ENCODE measurements around the gene ZNF593OS. TPM values are rescaled to one million over a fixed set of nuclear protein-coding genes. Genes with fewer than 3 reads are reported as not detected.

ZNF593OS gene
- total and polyA plus RNA-seq, 2 donors from 2014 or later = not detected

DNA sequence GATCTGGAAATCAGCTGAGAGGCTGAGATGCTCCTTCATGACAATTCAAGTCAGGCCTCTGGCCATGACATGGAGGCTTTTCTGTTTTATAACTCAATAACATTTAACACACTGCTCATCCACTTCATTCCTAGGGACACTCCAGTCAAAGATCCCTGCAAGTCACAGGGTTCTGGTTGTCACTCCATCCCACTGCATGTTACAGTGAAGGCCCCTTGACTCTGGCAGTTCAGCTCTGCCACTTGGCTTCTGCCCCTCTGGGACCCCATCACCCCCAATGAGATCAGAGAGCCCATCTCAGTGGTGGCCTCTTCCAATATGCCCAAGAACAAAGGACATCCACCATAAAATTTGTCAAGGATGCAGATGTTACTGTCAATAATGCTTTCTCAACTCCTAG lies 22.7 kb downstream of the ZNF593OS start:
- no peak overlapping the region for H3K9ac ChIP-seq (ENCODE audit: low read length in 3 of 3)
- no peaks in the 10 kb centered on the region for H3K27me3 ChIP-seq (ENCODE audit: control insufficient read depth, insufficient read depth, low read length)
- peaks cover 0 to 5% (median 0%) of the 10 kb centered on the region in 3 donors for H3K4me1 ChIP-seq (ENCODE audit: control insufficient read depth in 2 of 3, insufficient read depth in 2 of 3, low read depth in 1 of 3, low read length in 3 of 3)
- DNase-seq (no peak), FAIRE-seq (no peak)
- no peak overlapping the region for H3K27ac ChIP-seq (ENCODE audit: low read depth in 2 of 2, low read length in 2 of 2)
- no peaks in the 10 kb centered on the region for H3K36me3 ChIP-seq (ENCODE audit: control insufficient read depth in 2 of 3, insufficient read depth in 3 of 3, low read length in 3 of 3)
- no peak overlapping the region for H3K4me3 ChIP-seq (ENCODE audit: low read length in 3 of 3)
- H3K9me3 ChIP-seq (ENCODE audit: control insufficient read depth in 2 of 3, insufficient read depth in 1 of 3, low read length in 3 of 3) = no peaks in the 10 kb centered on the region
- TF ChIP-seq, protein P1, sequence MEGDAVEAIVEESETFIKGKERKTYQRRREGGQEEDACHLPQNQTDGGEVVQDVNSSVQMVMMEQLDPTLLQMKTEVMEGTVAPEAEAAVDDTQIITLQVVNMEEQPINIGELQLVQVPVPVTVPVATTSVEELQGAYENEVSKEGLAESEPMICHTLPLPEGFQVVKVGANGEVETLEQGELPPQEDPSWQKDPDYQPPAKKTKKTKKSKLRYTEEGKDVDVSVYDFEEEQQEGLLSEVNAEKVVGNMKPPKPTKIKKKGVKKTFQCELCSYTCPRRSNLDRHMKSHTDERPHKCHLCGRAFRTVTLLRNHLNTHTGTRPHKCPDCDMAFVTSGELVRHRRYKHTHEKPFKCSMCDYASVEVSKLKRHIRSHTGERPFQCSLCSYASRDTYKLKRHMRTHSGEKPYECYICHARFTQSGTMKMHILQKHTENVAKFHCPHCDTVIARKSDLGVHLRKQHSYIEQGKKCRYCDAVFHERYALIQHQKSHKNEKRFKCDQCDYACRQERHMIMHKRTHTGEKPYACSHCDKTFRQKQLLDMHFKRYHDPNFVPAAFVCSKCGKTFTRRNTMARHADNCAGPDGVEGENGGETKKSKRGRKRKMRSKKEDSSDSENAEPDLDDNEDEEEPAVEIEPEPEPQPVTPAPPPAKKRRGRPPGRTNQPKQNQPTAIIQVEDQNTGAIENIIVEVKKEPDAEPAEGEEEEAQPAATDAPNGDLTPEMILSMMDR (IDR thresholded peaks at IDR 0.05; ENCODE audit: borderline replicate concordance, extremely low read depth, insufficient read depth) = no peak
- intact Hi-C loops (cut with DNase I) = no loop called here

DNA sequence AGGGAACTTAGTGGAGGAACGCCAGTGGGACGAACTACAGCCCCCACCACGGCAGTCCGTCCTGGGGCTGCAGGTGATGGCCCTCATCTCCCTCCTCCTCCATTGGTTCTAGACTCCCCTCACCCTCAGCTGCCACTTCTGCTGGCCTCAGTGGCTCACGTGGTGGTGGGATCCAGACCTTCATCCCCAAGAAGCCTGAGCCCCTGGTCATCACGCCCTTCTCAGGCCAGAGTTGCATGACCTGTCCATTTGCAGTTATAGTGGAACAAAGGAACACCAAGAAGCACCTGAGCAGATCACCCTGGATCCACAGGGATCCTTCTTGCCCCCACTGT lies 25.7 kb downstream of the ZNF593OS start:
- intact Hi-C loops (cut with DNase I) = no loop called here
- no peaks in the 10 kb centered on the region for H3K36me3 ChIP-seq (ENCODE audit: control insufficient read depth in 2 of 3, insufficient read depth in 3 of 3, low read length in 3 of 3)

DNA sequence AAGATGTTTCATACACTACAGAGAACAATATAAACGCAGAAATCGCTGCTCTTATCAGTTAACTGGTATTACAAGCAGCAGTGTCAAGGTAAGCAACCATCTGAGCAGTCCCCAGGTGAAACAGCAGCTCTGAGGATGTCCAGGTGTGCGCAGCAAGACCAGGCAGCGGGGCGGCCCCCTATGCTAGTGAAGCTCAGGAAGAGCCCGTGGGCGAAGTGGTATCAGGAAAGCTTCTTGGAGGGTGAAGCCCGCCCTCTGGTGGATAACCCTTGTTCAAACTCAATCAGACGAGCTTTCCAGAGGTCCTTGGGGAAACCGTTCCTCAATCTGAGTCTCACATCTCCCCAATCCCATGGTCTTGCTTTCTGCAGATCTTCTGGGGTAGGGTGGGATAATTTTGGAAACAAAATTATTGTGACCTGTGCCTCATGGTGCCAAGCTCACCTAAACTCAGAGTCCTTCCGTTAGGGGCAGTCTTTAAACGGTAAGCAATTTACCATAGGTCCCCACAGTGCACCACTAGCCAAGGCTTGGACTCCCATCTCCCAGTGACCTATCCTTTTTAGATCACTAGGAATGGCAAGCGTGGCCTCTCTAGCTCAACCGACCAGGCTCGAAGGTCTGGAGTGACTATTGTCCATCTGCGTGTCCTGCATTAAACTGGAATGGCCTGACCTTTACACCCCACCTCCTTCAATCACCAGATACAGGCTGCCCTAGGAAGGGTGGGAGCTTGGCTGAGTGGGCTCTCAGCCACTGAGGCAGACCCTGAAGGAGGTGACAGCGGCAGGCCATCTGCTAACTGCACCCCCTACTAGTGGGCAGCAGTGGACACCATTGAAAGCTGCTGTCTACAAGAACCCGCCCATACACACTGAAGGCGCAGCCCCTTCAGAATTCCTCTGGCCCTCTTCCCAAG lies 26.3 kb downstream of the ZNF593OS start:
- Histone ChIP-seq H3K4me3 (ENCODE audit: low read length in 3 of 3) (no peak overlapping the region), H3K27ac (ENCODE audit: low read depth in 2 of 2, low read length in 2 of 2) (no peak overlapping the region), H3K27me3 (ENCODE audit: control insufficient read depth, insufficient read depth, low read length) (no peaks in the 10 kb centered on the region), H3K4me1 (ENCODE audit: control insufficient read depth in 2 of 3, insufficient read depth in 2 of 3, low read depth in 1 of 3, low read length in 3 of 3) (peaks cover 0 to 5% (median 0%) of the 10 kb centered on the region in 3 donors), H3K36me3 (ENCODE audit: control insufficient read depth in 2 of 3, insufficient read depth in 3 of 3, low read length in 3 of 3) (no peaks in the 10 kb centered on the region), H3K9me3 (ENCODE audit: control insufficient read depth in 2 of 3, insufficient read depth in 1 of 3, low read length in 3 of 3) (no peaks in the 10 kb centered on the region), H3K9ac (ENCODE audit: low read length in 3 of 3) (no peak overlapping the region)
- TF ChIP-seq, protein P1 (IDR thresholded peaks at IDR 0.05; ENCODE audit: borderline replicate concordance, extremely low read depth, insufficient read depth) = peak; percentile 79
- DNase-seq (peak in 4 of 5 donors; percentile 81 to 93 (median 84)), FAIRE-seq (no peak)
- intact Hi-C loops (cut with DNase I) = no loop called here

More for the DNA sequence above, 25.7 kb downstream of the ZNF593OS start:
- no peak overlapping the region for H3K27ac ChIP-seq (ENCODE audit: low read depth in 2 of 2, low read length in 2 of 2)
- TF ChIP-seq, protein P1 (IDR thresholded peaks at IDR 0.05; ENCODE audit: borderline replicate concordance, extremely low read depth, insufficient read depth) = no peak
- H3K27me3 ChIP-seq (ENCODE audit: control insufficient read depth, insufficient read depth, low read length) = no peaks in the 10 kb centered on the region
- DNase-seq (no peak), FAIRE-seq (no peak)
- H3K9me3 ChIP-seq (ENCODE audit: control insufficient read depth in 2 of 3, insufficient read depth in 1 of 3, low read length in 3 of 3) = no peaks in the 10 kb centered on the region
- no peak overlapping the region for H3K9ac ChIP-seq (ENCODE audit: low read length in 3 of 3)
- no peak overlapping the region for H3K4me3 ChIP-seq (ENCODE audit: low read length in 3 of 3)
- peaks cover 0 to 5% (median 0%) of the 10 kb centered on the region in 3 donors for H3K4me1 ChIP-seq (ENCODE audit: control insufficient read depth in 2 of 3, insufficient read depth in 2 of 3, low read depth in 1 of 3, low read length in 3 of 3)

Data from kidney (tissue), 14 donors.